Esophagus muscularis mucosa (tissue), 3 donors: ENCODE data around the gene L2HGDH.

Source experiments
- POLR2A ChIP-seq: fragments of 450-650 bp; IDR thresholded peaks from one replicate; pipeline ENCODE4 v1.6.1; 2017; ENCODE audit warnings: antibody characterized with exemption, moderate library complexity, mild to moderate bottlenecking, low read depth
- TF ChIP-seq, protein P1 (sequence below), 3 experiments: fragments of 200-600 bp in 2 of 3; fragments of 450-650 bp in 1 of 3; sonication (generic) in 2 of 3; IDR thresholded peaks; one replicate each; pipeline ENCODE4 v1.5.1; 2017 to 2019; ENCODE audit warnings: antibody characterized with exemption in 3 of 3, mild to moderate bottlenecking in 2 of 3, moderate library complexity in 1 of 3

- TF ChIP-seq, protein P1, sequence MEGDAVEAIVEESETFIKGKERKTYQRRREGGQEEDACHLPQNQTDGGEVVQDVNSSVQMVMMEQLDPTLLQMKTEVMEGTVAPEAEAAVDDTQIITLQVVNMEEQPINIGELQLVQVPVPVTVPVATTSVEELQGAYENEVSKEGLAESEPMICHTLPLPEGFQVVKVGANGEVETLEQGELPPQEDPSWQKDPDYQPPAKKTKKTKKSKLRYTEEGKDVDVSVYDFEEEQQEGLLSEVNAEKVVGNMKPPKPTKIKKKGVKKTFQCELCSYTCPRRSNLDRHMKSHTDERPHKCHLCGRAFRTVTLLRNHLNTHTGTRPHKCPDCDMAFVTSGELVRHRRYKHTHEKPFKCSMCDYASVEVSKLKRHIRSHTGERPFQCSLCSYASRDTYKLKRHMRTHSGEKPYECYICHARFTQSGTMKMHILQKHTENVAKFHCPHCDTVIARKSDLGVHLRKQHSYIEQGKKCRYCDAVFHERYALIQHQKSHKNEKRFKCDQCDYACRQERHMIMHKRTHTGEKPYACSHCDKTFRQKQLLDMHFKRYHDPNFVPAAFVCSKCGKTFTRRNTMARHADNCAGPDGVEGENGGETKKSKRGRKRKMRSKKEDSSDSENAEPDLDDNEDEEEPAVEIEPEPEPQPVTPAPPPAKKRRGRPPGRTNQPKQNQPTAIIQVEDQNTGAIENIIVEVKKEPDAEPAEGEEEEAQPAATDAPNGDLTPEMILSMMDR (IDR thresholded peaks at IDR 0.05): no peak
- no peak for TF ChIP-seq POLR2A
Measured at GRCh38 chr14:50247245-50247644, 64.8 kb downstream of the L2HGDH start.
